Cardiac fibroblast (primary cell): ENCODE data around the gene ACOT13.
"Not testable (repeated sequence)": the region's sequence is repeated elsewhere in the genome, so short reads cannot be mapped to it uniquely, and the experiment has no call there.

Experiments
- DNase-seq, 2 donors: peaks; one replicate each; pipeline versions ENCODE4 v3.0.0 to v3.0.0-alpha.2; 2010; ENCODE audit warnings: low read depth in 2 of 2
- H3K4me3 ChIP-seq, 2 donors: replicated peaks in 1 of 2; 1 replicate in 1 of 2; 2 replicates in 1 of 2; pipeline ENCODE4 v1.5.1; 2011; ENCODE audit warnings: low read depth in 2 of 2, low read length in 2 of 2, mild to moderate bottlenecking in 2 of 2, moderate library complexity in 1 of 2
- TF ChIP-seq, protein P1 (sequence below): IDR thresholded peaks from one replicate; pipeline ENCODE4 v1.5.1; 2011; ENCODE audit warnings: low read depth, mild to moderate bottlenecking, low read length, inconsistent platforms

Gene ACOT13

DNA sequence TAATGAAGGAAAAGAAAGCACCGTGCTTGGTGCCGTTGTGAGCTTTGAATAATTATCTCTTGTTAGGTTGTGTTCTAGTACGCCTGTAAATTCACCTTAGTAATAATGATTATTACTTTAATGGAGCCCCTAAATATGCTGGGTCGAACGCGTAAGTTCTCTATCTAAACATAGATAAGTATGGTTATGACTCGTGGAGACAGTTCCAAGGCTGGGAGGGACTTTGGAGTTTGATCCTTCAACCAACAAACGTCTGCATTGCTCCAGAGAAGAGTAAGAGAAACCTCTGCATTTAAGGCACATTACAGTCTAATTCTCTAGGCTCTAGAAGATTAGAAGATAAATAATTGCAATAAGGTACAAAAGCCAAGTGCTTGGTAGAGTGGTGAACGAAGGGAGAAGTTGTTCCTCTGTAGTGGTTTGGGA lies 514 bp downstream of the ACOT13 start:
- H3K4me3 ChIP-seq: peak overlapping the region; percentile 96 to 98
- TF ChIP-seq, protein P1, sequence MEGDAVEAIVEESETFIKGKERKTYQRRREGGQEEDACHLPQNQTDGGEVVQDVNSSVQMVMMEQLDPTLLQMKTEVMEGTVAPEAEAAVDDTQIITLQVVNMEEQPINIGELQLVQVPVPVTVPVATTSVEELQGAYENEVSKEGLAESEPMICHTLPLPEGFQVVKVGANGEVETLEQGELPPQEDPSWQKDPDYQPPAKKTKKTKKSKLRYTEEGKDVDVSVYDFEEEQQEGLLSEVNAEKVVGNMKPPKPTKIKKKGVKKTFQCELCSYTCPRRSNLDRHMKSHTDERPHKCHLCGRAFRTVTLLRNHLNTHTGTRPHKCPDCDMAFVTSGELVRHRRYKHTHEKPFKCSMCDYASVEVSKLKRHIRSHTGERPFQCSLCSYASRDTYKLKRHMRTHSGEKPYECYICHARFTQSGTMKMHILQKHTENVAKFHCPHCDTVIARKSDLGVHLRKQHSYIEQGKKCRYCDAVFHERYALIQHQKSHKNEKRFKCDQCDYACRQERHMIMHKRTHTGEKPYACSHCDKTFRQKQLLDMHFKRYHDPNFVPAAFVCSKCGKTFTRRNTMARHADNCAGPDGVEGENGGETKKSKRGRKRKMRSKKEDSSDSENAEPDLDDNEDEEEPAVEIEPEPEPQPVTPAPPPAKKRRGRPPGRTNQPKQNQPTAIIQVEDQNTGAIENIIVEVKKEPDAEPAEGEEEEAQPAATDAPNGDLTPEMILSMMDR: no peak
- peak; percentile 30 to 33 for DNase-seq

DNA sequence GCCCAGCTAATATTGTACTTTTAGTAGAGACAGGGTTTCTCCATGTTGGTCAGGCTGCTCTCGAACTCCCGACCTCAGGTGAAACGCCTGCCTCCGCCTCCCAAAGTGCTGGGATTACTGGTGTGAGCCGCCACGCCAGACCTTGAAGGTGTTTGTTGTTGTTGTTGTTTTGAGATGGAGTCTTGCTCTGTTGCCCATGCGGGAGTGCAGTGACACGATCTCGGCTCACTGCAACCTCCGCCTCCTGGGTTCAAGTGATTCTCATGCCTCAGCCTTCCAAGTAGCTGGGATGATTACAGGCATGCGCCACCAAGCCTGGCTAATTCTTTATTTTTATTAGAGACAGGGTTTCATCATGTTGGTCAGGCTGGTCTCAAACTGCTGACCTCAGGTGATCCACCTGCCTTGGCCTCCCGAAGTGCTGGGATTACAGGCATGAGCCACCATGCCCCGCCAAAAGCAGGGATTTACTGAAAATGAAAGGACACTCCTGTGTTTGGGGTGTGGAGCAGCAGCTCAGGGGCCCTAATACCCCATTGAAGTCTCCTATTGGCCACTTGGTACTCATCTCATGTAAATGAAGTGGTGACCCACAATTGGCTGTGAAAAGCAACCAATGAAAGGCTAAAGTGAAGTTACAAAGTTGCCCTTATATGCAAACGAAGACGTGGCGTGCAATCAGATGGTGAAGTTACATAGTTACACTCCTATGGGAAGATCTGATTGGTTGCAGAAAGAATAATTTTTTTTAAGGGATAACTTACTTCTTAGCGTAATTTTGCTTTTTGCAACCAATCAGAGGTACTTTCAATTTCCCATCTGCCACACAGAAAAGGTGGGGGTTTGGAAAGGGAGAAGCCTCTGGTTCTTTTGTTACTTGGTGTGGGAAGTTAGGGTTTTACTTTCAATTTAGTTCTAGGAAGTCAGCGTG lies 1.5 kb downstream of the ACOT13 start:
- not testable (repeated sequence) for H3K4me3 ChIP-seq

DNA sequence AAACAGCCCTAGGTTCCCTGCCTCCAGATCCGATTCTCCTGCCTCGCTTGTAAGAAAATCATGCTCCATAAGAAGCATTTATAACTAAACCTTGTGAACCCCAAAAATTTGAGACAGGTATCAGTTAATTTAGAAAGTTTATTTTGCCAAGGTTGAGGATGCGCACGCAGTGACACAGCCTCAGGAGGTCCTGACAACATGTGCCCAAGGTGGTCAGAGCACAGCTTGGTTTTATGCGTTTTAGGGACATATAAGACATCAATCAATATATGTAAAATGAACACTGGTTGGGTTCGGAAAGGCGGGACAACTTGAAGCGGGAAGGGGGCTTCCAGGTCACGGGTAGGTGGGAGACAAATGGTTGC lies 2.1 kb downstream of the ACOT13 start:
- TF ChIP-seq, protein P1: no peak
- no peak for DNase-seq
- no peak overlapping the region for H3K4me3 ChIP-seq

More for the DNA sequence above, 1.5 kb downstream of the ACOT13 start:
- DNase-seq: not testable (repeated sequence)

DNA sequence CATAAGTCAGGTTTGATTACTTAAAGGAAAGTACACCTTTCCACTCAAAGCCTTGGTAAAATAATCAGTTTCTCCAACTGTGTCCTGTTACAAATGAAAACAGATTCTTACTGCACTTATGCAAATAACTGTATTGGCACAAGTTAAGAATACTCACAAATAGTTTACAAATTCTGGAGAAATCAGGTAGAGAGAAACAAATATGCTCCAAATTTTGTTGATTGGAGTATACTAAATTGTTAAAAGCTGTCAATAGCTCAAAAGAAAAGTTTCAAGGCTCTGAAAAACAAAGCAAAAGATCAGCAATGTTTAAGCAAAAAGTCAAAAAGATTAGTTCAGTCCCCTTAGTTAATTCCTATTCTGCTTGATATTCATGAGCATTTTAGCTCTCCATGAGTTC lies 3.6 kb downstream of the ACOT13 start:
- not testable (repeated sequence) for H3K4me3 ChIP-seq, DNase-seq

DNA sequence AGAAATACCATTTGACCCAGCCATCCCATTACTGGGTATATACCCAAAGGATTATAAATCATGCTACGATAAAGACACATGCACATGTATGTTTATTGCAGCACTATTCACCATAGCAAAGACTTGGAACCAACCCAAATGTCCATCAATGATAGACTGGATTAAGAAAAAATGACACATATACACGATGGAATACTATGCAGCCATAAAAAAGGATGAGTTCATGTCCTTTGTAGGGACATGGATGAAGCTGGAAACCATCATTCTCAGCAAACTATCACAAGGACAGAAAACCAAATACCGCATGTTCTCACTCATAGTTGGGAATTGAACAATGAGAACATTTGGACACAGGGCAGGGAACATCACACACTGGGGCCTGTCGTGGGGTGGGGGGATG lies 4.2 kb downstream of the ACOT13 start:
- H3K4me3 ChIP-seq, DNase-seq: not testable (repeated sequence)

DNA sequence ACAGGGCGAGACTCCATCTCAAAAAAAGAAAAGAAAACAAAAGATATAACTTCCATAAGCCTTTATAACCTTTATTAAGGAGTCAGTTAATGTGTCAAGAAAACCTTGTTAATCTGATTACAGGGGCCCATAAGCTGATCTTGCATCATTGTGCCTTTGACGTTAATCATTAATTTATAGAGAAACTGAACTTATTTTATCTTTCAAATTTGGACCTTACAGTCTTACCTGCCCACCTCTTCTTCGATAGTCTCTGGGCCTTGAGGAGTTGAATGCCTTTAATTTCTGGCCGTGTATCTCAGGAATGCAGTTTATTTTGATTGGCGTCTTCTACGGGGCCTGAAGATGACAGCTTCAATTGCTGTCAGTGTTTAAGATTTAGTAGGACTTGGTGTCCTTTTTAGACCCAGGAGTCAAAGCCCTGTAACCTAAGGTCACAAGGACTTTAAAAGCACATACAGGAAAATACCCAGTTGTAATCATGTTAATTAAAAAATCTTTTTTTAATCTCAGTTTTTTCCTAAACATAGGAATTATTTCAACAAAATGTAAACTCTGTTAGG lies 5.8 kb downstream of the ACOT13 start:
- no peak for DNase-seq
- TF ChIP-seq, protein P1: no peak
- no peak overlapping the region for H3K4me3 ChIP-seq

DNA sequence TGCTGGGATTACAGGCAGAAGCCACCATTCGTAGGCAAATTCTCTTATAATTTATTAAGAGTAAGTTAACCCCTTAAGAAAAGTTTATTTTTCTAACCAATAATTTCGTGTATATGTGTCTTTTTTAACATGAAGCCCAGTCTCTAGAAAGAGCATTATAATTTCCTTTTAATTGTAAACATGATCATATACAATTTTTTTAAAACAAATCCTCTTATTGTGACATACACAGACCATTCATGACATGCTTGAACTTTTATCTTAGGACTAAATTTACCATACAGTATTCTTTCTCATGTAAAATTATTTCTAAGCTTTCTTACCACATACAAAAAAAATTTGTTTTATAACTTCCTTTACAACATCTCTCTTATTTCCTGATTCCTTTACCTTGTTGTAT lies 6.7 kb downstream of the ACOT13 start:
- no peak for DNase-seq

DNA sequence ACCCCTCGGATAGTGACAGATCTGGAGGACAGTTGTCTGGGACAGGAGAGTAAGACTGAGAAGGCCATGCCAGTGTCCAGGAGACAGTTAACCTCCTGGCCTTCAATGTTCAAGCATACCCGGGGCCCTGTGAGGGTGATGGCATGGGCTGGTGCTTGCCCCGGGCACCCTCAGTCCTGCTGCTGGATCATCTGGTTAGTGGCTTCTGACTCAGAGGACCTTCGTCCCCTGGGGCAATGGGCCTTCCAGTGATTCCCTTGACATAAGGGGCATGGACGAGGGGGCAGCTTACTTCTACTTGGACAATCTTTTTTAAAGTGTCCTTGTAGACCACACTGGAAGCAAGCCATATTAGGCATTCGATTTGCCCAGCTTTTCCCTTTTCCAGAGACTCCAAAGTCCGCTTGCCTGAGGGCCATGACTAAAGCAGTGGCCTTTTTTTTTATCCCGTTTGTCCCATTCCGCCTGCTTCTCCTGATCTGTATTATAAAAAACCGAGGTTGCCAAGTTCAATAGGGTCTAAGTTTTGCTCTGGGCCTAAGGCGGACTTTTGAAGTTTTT lies 12.0 kb downstream of the ACOT13 start:
- not testable (repeated sequence) for H3K4me3 ChIP-seq, DNase-seq

More for the DNA sequence above, 6.7 kb downstream of the ACOT13 start:
- TF ChIP-seq, protein P1: no peak
- no peak overlapping the region for H3K4me3 ChIP-seq
